ENCODE results near the gene COA1.

Gene COA1

DNA sequence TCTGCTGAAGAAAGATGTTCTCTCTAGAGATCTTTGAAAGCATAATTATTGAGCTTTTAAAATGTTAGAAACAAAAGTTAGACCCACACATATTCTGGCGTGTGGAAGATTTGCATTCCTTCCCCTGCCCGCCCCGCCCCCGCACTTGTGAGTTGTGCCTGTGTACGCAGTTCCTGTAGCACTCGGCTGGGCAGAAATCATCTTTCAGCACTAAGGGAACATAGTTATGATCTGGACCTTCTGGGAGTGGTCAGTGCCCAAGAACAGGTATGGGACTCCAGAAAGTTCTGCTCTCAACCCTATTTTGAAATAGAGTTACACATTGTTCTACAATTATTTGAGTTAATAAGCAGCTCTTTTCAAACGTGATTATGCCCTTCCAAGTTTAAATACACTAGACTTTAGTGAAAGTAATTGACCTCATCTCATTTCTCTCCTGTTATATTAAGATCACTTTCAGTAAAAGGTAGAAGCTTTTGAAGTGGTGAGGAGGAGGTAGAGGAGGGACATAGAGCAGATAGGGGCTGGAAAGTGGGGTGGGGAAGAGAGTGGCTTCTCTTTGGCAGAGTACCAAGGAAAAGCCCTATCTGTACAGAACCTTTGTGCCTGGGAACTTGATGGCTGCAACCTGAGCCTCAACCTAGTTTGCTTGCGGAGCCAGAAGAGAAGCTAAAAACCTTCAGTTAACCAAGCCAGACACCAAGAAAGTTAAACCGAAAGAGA is 34.9 kb upstream of the COA1 start:
- no peaks in the 10 kb centered on the region for H3K9me3 Mint-ChIP-seq
- H3K4me3 Mint-ChIP-seq = peak overlapping the region; percentile 39
- intact Hi-C loops (cut with micrococcal nuclease) = no loop called here
- peak overlapping the region; percentile 22 for H3K27ac Mint-ChIP-seq
- H3K4me1 Mint-ChIP-seq (ENCODE audit: low read depth) = peaks cover 72% of the 10 kb centered on the region
- peaks cover 48% of the 10 kb centered on the region for H3K36me3 Mint-ChIP-seq (ENCODE audit: low read depth)
- no peaks in the 10 kb centered on the region for H3K27me3 Mint-ChIP-seq

DNA sequence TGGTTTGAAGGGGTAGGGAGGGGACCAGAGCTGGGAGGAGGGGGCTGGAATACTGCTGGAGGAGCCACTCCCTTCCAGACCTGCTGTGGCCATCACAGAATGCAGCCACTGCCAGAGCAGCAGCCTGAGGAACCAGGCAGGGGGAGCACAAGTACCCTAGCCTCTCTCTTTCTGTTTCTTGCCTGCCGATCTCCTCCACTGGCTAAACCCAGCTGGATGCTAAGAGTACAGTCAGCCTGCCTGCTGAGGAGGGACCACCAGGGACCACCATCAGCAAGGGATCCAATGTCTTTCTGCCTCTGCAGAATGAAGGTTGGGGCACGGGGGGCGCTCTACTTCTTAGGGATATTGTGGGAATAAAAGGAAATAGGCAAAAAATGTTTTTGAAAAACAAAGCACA is 33.9 kb upstream of the COA1 start:
- Mint-ChIP-seq H3K27ac (peak overlapping the region; percentile 81), H3K27me3 (no peaks in the 10 kb centered on the region), H3K4me3 (peak overlapping the region; percentile 66), H3K9me3 (no peaks in the 10 kb centered on the region), H3K36me3 (ENCODE audit: low read depth) (peaks cover 43% of the 10 kb centered on the region), H3K4me1 (ENCODE audit: low read depth) (peaks cover 62% of the 10 kb centered on the region)
- intact Hi-C loops (cut with micrococcal nuclease) = no loop called here

GRCh38 chr7:43761938-43762692 is 32.8 kb upstream of the COA1 start:
- intact Hi-C loops (cut with micrococcal nuclease) = no loop called here
- peaks cover 66% of the 10 kb centered on the region for H3K4me1 Mint-ChIP-seq (ENCODE audit: low read depth)
- peaks cover 1% of the 10 kb centered on the region for H3K27me3 Mint-ChIP-seq
- H3K36me3 Mint-ChIP-seq (ENCODE audit: low read depth) = peaks cover 33% of the 10 kb centered on the region
- peak overlapping the region; percentile 81 for H3K27ac Mint-ChIP-seq
- no peaks in the 10 kb centered on the region for H3K9me3 Mint-ChIP-seq
- peak overlapping the region; percentile 66 for H3K4me3 Mint-ChIP-seq

- Mint-ChIP-seq H3K9me3 (no peaks in the 10 kb centered on the region), H3K27ac (no peak overlapping the region), H3K4me1 (ENCODE audit: low read depth) (peaks cover 66% of the 10 kb centered on the region), H3K36me3 (ENCODE audit: low read depth) (peaks cover 25% of the 10 kb centered on the region), H3K27me3 (peaks cover 1% of the 10 kb centered on the region), H3K4me3 (no peak overlapping the region)
- intact Hi-C loops (cut with micrococcal nuclease) = no loop called here
Observed at GRCh38 chr7:43761382-43761781, 32.1 kb upstream of the COA1 start.

DNA sequence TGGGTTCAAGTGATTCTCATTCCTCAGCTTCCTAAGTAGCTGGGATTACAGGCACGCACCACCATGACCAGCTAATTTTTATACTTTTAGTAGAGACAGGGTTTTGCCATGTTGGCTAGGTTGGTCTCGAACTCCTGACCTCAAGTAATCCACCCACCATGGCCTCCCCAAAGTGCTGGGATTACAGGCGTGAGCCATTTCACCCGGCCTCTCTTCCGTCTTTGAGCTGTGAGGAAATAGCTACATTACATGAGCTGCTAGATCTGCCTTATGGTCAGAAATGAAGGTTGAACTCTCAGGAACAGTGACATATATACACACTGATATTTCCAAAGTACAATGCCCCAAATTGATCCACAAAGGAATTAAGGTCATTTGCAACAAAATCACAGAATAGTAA is 31.5 kb upstream of the COA1 start:
- peak overlapping the region; percentile 32 for H3K4me3 Mint-ChIP-seq
- peaks cover 69% of the 10 kb centered on the region for H3K4me1 Mint-ChIP-seq (ENCODE audit: low read depth)
- no peak overlapping the region for H3K27ac Mint-ChIP-seq
- no peaks in the 10 kb centered on the region for H3K9me3 Mint-ChIP-seq
- intact Hi-C loops (cut with micrococcal nuclease) = no loop called here
- H3K36me3 Mint-ChIP-seq (ENCODE audit: low read depth) = peaks cover 25% of the 10 kb centered on the region
- H3K27me3 Mint-ChIP-seq = peaks cover 1% of the 10 kb centered on the region

GRCh38 chr7:43758822-43759683 is 29.7 kb upstream of the COA1 start:
- peaks cover 1% of the 10 kb centered on the region for H3K27me3 Mint-ChIP-seq
- peak overlapping the region; percentile 92 for H3K27ac Mint-ChIP-seq
- peaks cover 25% of the 10 kb centered on the region for H3K36me3 Mint-ChIP-seq (ENCODE audit: low read depth)
- H3K4me1 Mint-ChIP-seq (ENCODE audit: low read depth) = peaks cover 66% of the 10 kb centered on the region
- intact Hi-C loops (cut with micrococcal nuclease) = no loop called here
- H3K4me3 Mint-ChIP-seq = peak overlapping the region; percentile 82
- H3K9me3 Mint-ChIP-seq = no peaks in the 10 kb centered on the region

DNA sequence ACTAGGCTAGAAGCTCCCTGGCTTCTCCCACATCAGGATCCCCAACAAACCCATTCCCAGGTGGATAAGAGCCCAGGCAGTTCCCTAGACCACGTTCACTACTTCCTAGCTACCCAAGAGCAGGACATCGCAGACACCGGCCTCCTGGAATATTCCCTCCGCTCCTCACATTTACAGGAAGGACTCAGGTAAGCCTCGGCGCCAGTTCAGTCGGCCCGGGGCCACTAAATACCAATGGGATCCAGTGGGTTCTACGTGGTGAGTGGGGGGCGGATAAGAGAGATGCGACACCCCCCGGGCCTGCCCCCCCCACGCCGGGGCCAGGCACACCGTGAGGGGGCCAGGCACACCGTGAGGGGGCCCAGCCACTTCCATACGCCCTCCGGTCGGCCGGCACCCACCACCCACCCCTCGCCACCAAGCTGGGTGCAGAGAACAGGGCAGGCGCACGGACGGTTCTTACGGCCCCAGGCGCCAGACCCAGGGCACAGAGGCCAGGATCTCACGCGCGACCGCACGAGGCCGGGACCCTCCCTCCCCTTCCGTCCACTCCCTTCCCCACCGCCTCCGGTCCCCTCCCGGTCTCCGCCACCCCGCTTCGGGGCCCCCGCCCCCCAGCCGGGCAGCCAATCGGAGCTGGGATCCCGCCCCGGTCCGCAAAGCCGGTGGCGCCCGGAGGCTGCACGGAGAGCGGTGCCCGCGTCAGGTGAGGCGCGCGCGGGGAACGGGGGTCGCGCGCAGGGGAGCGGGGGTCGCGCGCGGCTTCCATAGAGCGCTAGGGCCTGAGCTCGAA is 28.9 kb upstream of the COA1 start, which contains the start of gene BLVRA:
BLVRA (plus strand) TSS at position 652 of the 793 bp plus-strand sequence. CDS start 12,479 bp downstream, outside the sequence.
- Mint-ChIP-seq H3K27me3 (peaks cover 1% of the 10 kb centered on the region), H3K36me3 (ENCODE audit: low read depth) (peaks cover 22% of the 10 kb centered on the region), H3K4me3 (peak within 1 kb of the TSS; percentile 82), H3K9me3 (no peaks in the 10 kb centered on the region), H3K4me1 (ENCODE audit: low read depth) (peaks cover 70% of the 10 kb centered on the region), H3K27ac (peak within 1 kb of the TSS; percentile 92)
- intact Hi-C loops (cut with micrococcal nuclease) = no loop called here

- intact Hi-C loops (cut with micrococcal nuclease) = loop anchor here (2.0 kb wide), 1 partner anchor 28 kb away; the partner anchor contains the start of gene COA1
- Mint-ChIP-seq H3K9me3 (no peaks in the 10 kb centered on the region), H3K27me3 (peaks cover 1% of the 10 kb centered on the region), H3K27ac (peak overlapping the region; percentile 92), H3K4me1 (ENCODE audit: low read depth) (peaks cover 70% of the 10 kb centered on the region), H3K36me3 (ENCODE audit: low read depth) (peaks cover 14% of the 10 kb centered on the region), H3K4me3 (peak overlapping the region; percentile 49)
Observed at GRCh38 chr7:43757073-43757720, 27.9 kb upstream of the COA1 start.

DNA sequence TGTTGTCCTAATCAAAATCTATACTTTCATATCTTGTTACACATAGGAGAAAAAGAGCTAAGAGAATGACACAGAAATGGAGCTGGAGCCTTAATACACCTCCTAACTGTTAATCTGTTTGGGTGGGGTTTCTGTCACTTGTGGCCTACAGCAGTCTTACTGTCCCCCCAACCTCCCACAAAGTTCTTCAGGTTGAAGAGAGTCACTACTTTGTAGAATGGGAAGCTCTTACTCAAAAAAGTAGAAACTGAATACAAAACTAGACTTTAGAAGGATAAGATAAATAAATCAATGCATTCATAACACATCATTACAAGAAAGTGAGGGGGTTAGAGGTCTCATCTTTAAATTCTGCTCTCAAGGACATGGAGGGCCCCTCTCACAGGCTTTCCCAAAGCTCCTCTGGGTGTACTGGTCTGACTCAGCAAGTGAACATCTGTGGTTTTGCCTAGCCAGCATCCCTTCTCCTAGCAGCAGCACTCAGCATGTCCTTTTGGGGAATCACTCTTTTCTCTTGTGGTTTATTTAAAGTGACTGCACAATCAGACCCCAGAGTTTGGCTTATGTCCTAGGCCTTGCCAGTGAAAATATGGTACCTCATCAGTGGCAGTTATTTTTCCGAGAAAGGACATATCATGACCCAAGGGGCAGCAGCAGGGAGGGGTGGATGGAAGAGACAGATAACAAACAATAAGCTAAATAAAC is 27.2 kb upstream of the COA1 start:
- peak overlapping the region; percentile 92 for H3K27ac Mint-ChIP-seq

DNA sequence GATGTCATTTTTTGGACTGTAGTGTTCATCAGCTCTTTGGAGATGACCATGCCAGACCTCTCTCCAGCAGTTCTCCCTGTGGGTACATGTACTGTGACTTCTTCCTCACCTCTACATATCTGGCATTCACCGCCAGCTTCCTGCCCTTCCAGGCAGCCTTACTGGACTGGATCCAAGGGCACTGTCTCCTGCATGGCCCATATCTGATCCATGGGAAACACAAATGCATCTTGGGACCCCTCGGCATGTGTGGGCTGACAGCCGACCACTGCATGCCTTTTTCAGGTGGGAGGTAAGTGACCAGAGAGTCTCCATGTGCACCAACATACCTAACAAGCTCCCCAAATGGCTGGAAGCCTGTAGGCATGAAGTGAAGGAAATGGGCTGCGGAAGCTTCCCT is 25.3 kb upstream of the COA1 start:
- Mint-ChIP-seq H3K27me3 (peaks cover 1% of the 10 kb centered on the region), H3K4me3 (no peak overlapping the region), H3K27ac (peak overlapping the region; percentile 92), H3K9me3 (no peaks in the 10 kb centered on the region), H3K36me3 (ENCODE audit: low read depth) (no peaks in the 10 kb centered on the region), H3K4me1 (ENCODE audit: low read depth) (peaks cover 71% of the 10 kb centered on the region)
- intact Hi-C loops (cut with micrococcal nuclease) = no loop called here

More for the DNA sequence above, 27.2 kb upstream of the COA1 start:
- Mint-ChIP-seq H3K27me3 (peaks cover 1% of the 10 kb centered on the region), H3K9me3 (no peaks in the 10 kb centered on the region), H3K4me1 (ENCODE audit: low read depth) (peaks cover 63% of the 10 kb centered on the region), H3K4me3 (peak overlapping the region; percentile 49), H3K36me3 (ENCODE audit: low read depth) (peaks cover 14% of the 10 kb centered on the region)
- intact Hi-C loops (cut with micrococcal nuclease) = loop anchor here (2.0 kb wide), 1 partner anchor 28 kb away; the partner anchor contains the start of gene COA1

DNA sequence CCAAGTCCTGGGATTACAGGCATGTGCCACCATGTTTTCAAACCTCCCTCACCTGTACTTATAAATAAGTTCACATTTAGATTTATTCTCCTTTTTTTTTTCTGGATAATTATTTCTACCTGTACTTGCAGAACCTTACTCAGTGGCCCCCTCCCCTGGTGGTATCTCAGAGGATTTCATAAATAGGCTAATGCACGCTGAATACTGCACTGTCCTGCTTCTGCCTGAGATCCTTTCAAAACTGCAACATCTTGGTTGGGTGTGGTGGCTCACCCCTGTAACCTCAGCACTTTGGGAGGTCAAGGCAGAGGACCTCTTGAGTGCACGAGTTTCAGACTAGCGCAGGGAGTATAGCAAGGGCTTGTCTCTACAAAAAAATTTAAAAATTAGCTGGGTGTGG is 24.5 kb upstream of the COA1 start:
- H3K4me3 Mint-ChIP-seq = no peak overlapping the region
- peak overlapping the region; percentile 92 for H3K27ac Mint-ChIP-seq
- peaks cover 78% of the 10 kb centered on the region for H3K4me1 Mint-ChIP-seq (ENCODE audit: low read depth)
- intact Hi-C loops (cut with micrococcal nuclease) = no loop called here
- H3K36me3 Mint-ChIP-seq (ENCODE audit: low read depth) = no peaks in the 10 kb centered on the region
- H3K9me3 Mint-ChIP-seq = no peaks in the 10 kb centered on the region
- H3K27me3 Mint-ChIP-seq = peaks cover 6% of the 10 kb centered on the region

DNA sequence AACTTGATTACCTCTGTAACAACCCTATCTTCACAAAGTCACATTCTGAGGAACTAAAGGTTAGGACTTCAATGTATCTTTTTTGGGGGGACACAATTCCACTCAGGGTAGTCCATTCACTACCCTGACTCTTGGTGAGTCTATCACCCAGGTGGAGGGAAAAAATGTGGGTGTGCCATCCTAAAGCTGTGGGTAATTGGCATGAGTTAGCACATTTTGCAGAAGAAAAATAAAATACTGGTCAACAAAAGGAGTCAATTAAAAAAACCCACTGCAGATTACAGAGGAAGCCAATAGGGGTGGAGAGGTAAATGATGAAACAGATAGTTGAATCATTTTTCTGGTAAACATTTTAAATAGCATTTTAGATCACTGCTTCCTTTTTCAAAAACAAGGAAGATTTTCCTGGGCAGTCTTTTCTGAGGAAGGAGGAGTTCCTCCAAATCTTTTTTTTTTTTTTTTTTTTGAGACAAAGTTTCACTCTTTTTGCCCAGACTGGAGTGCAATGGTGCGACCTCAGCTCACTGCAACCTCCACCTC is 24.0 kb upstream of the COA1 start:
- H3K9me3 Mint-ChIP-seq = no peaks in the 10 kb centered on the region
- intact Hi-C loops (cut with micrococcal nuclease) = no loop called here
- no peak overlapping the region for H3K4me3 Mint-ChIP-seq
- peaks cover 6% of the 10 kb centered on the region for H3K27me3 Mint-ChIP-seq
- no peaks in the 10 kb centered on the region for H3K36me3 Mint-ChIP-seq (ENCODE audit: low read depth)
- H3K4me1 Mint-ChIP-seq (ENCODE audit: low read depth) = peaks cover 83% of the 10 kb centered on the region
- peak overlapping the region; percentile 92 for H3K27ac Mint-ChIP-seq

Data from dendritic cell treated with granulocyte-macrophage colony-stimulating factor and Interleukin-4, amounts not matched to agents 40 ng/mL and 50 ng/mL, for 4 days (primary cell).